ENCODE data around the gene ETS2.
A peak's percentile ranks its signal among the peaks of the same experiment; 100 is the strongest.

The ETS2 gene

DNA sequence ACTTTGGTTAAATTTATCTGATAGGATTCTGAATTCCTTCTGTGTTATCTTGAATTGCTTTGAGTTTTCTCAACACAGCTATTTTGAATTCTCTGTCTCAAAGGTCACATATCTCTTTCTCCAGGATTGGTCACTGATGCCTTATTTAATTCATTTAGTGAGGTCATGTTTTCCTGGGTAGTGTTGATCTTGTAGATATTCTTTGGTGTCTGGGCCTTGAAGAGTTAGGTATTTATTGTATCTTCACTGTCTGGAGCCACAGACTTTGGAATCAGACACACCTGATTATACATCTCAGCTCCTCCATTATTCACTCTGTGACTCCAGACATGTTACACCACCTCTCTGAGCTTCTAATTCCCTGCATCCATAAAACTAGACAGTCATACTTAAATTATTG lies 34.2 kb upstream of the ETS2 start:
- no peak for DNase-seq (ENCODE audit: low read depth)
- TF ChIP-seq, protein P1, sequence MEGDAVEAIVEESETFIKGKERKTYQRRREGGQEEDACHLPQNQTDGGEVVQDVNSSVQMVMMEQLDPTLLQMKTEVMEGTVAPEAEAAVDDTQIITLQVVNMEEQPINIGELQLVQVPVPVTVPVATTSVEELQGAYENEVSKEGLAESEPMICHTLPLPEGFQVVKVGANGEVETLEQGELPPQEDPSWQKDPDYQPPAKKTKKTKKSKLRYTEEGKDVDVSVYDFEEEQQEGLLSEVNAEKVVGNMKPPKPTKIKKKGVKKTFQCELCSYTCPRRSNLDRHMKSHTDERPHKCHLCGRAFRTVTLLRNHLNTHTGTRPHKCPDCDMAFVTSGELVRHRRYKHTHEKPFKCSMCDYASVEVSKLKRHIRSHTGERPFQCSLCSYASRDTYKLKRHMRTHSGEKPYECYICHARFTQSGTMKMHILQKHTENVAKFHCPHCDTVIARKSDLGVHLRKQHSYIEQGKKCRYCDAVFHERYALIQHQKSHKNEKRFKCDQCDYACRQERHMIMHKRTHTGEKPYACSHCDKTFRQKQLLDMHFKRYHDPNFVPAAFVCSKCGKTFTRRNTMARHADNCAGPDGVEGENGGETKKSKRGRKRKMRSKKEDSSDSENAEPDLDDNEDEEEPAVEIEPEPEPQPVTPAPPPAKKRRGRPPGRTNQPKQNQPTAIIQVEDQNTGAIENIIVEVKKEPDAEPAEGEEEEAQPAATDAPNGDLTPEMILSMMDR (IDR thresholded peaks at IDR 0.05; ENCODE audit: insufficient read depth, low read depth, low read length, missing control alignments), result no peak
- no peak overlapping the region for H3K4me3 ChIP-seq (ENCODE audit: low read length)

DNA sequence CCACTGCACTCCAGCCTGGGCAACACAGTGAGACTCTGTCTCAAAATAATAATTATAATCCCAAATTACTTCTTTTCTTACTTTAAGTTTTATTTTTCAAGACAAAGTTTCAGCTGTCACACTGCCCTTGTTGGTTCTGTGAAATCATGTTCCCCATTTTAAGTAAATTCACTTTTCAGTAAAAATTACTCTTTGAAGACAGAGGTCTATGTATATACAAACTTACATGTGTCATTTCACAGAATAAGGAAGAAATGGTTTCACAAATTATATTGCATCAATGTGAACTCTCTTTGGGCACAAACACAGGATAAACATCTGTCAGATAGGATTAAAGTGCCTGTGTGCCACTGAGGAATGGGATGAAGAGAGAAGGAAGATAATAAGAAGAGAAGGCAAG lies 33.1 kb upstream of the ETS2 start:
- TF ChIP-seq, protein P1 (IDR thresholded peaks at IDR 0.05; ENCODE audit: insufficient read depth, low read depth, low read length, missing control alignments), result no peak
- no peak overlapping the region for H3K4me3 ChIP-seq (ENCODE audit: low read length)
- no peak for DNase-seq (ENCODE audit: low read depth)

DNA sequence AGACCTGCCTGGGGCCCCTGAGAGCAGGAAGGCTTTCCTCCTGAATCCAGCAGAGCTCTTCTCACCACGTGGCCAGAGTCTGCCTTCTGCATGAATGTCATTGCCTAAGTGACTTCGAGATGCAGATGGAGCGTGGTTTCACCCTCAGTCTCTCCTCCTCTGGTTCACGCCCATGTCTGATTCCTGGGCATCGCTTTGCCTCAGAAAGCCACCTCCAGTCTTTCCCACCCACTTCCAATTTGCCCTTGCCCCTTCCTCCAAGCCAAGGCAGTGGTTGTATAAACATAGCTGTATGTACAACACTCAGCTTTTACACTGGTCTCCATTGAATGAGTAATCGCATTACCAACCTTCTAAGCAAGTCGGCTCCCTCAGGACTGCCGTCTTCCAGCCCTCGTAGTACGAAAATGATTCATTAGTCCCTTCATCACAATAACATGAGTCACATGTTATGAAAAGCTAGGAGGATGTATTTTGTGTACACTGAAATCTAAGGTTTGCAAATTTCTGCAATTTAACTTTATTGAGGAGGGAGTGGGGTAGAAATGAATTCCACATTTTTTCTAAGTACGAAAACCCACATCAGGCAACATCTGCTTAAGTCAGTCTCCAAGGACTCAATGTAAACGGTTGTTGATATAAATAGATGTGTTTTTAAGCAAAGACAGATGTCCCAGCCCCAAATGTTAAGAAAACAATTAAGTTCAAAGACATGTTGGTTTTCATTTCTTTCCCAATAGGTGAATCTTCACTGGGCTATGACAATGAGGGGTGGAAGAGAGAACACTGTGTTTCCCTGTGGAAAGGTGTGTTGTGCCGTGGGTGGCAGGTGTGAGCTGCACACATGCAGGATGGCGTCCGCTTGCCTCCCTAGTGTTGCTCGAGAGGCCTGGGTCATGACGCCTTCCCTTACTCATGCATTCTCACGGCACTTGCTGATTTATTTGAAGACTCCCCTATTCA lies 32.3 kb upstream of the ETS2 start:
- TF ChIP-seq, protein P1 (IDR thresholded peaks at IDR 0.05; ENCODE audit: insufficient read depth, low read depth, low read length, missing control alignments), result no peak
- H3K4me3 ChIP-seq (ENCODE audit: low read length), result no peak overlapping the region
- DNase-seq (ENCODE audit: low read depth), result peak; percentile 96

DNA sequence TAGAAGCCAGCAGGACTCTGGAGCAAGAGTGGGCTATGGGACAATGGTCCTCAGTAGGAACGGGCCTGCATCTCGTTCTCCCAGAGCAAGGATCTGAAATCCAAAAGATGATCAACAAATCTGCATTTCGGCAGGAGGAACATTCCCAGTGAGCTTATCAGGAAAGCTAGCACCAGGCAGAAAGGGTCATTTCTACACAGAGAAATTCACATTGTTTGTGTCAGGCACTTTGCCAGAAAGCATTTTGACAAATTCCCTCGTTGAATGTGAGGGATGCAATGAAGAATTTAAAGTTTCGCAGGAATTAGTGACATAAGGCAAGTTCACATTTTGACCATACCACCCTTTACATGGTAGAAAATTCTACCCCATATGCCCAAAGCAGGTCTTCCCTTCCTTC lies 31.6 kb upstream of the ETS2 start:
- no peak overlapping the region for H3K4me3 ChIP-seq (ENCODE audit: low read length)
- TF ChIP-seq, protein P1 (IDR thresholded peaks at IDR 0.05; ENCODE audit: insufficient read depth, low read depth, low read length, missing control alignments), result no peak
- DNase-seq (ENCODE audit: low read depth), result no peak

DNA sequence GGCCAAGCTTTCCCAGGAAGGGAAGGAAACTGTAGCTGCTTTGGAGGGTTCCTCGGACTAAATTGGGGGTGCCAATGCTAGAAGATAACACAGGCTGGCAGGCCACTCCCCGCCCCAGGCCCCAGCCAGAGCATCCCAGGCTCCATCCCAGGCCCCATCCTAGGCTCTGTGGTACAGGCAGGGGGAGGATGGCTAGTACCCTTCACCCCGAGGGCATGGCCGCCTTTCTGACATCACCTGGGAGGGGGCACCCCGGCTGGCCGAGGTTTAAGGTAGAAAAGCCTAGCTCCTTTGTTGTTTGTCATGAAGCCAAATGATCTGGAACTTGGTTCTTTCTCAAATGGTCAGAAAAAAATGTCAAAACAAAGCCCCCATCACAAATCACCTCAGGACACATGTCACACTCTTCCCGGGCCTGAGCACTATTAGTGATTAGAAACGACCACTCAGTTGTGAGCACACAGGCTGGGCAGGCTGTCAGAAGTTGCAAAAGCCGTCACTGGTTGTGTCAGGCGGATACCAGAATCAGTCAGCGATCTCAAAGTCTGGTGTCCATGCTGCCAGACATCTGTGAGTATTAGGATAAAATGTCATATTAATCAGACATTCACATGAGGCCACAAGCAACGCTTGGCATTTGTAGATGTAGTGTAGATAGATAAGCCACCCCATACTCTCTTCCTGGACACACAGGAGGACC lies 31.0 kb upstream of the ETS2 start:
- TF ChIP-seq, protein P1 (IDR thresholded peaks at IDR 0.05; ENCODE audit: insufficient read depth, low read depth, low read length, missing control alignments), result no peak
- no peak overlapping the region for H3K4me3 ChIP-seq (ENCODE audit: low read length)
- no peak for DNase-seq (ENCODE audit: low read depth)

DNA sequence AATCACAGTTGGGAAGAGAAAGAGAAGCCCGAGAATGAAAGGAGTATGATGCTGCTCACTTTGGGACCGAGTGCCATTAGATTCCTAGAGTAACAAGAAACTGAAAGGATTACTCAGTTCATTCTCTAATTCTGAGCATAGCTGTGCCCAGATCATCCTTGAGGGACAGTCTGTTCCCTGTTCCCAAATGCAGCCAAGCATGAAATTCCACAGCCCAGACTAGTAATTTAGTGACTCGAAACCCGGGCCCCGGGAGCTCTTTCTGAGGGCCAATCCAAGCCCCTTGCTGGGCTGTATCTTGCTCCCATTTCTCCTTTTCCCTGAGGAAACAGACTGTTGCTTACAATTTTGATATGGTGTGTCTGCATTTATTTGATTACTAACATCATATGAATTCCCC lies 30.0 kb upstream of the ETS2 start:
- H3K4me3 ChIP-seq (ENCODE audit: low read length), result no peak overlapping the region
- no peak for DNase-seq (ENCODE audit: low read depth)
- TF ChIP-seq, protein P1 (IDR thresholded peaks at IDR 0.05; ENCODE audit: insufficient read depth, low read depth, low read length, missing control alignments), result no peak

All from epithelial cell of esophagus (primary cell).